Smooth muscle cell (in vitro differentiated cells): ENCODE data around the gene NCKAP5L. TPM values are rescaled to one million over a fixed set of nuclear protein-coding genes. Genes with fewer than 3 reads are reported as not detected.
A peak's percentile ranks its signal among the peaks of the same experiment; 100 is the strongest.

Experiments used
- DNase-seq: peaks from one replicate; lab custom pipeline; 2025; ENCODE audit not compliant: unreplicated experiment; lab: John Stamatoyannopoulos, UW
- H2AFZ ChIP-seq: fragments of 200-600 bp; sonication (generic); 2 replicates; pipeline ENCODE4 v1.6.0; 2016; ENCODE audit warnings: antibody characterized with exemption, low read depth, mild to moderate bottlenecking
- H3F3A ChIP-seq: fragments of 200-600 bp; sonication (generic); 2 replicates; pipeline ENCODE4 v1.6.0; 2017; ENCODE audit warnings: antibody characterized with exemption, low read depth
- H3K27ac ChIP-seq: fragments of 200-600 bp; sonication (generic); 2 replicates; pipeline ENCODE4 v1.5.1; 2016; ENCODE audit warnings: low read depth, mild to moderate bottlenecking
- H3K27me3 ChIP-seq: fragments of 200-600 bp; sonication (generic); 2 replicates; pipeline ENCODE4 v1.6.1; 2016; ENCODE audit warnings: low read depth, mild to moderate bottlenecking
- H3K36me3 ChIP-seq: fragments of 200-600 bp; sonication (generic); 2 replicates; pipeline ENCODE4 v1.5.1; 2016; ENCODE audit warnings: low read depth
- H3K4me1 ChIP-seq: fragments of 200-600 bp; sonication (generic); 2 replicates; pipeline ENCODE4 v1.5.1; 2016; ENCODE audit warnings: low read depth
- H3K4me2 ChIP-seq: fragments of 200-600 bp; sonication (generic); 2 replicates; pipeline ENCODE4 v1.6.0; 2016; ENCODE audit warnings: mild to moderate bottlenecking
- H3K4me3 ChIP-seq: fragments of 200-600 bp; sonication (generic); 2 replicates; pipeline ENCODE4 v1.5.1; 2016; ENCODE audit warnings: mild to moderate bottlenecking
- H3K79me2 ChIP-seq: fragments of 200-600 bp; sonication (generic); 2 replicates; pipeline ENCODE4 v1.6.0; 2016; ENCODE audit warnings: low read depth, mild to moderate bottlenecking
- H3K9ac ChIP-seq: fragments of 200-600 bp; sonication (generic); 2 replicates; pipeline ENCODE4 v1.6.0; 2016; ENCODE audit warnings: low read depth
- H3K9me3 ChIP-seq: fragments of 200-600 bp; sonication (generic); replicated peaks from 2 replicates; pipeline ENCODE4 v1.5.1; 2016; ENCODE audit warnings: low read depth
- H4K20me1 ChIP-seq: fragments of 200-600 bp; sonication (generic); 2 replicates; pipeline ENCODE4 v1.6.0; 2016; ENCODE audit warnings: low read depth
- CTCF ChIP-seq: fragments of 200-600 bp; sonication (generic); IDR thresholded peaks from 2 replicates; pipeline ENCODE4 v1.5.1; 2017; ENCODE audit warnings: borderline replicate concordance, mild to moderate bottlenecking, antibody characterized with exemption; ENCODE audit not compliant: insufficient read depth, poor library complexity, severe bottlenecking
- WGBS: methylation state at CpG from one replicate; pipeline ENCODE4 v1.1.7; 2016; ENCODE audit warnings: low lambda C conversion rate; 5-methylcytosine and 5-hydroxymethylcytosine counted together
- polyA plus RNA-seq: library from polyadenylated mRNA; unstranded; fragments of >200 nt; fragmentation: Nextera tagmentation; extraction: Ambion mirVana; gene quantifications from 2 replicates; pipeline ENCODE4 v1.2.1, GENCODE V29; 2016
- total RNA-seq: library from RNA; depleted of rRNA; stranded (reverse); fragments of >200 nt; gene quantifications from 2 replicates; pipeline ENCODE4 v1.2.3, GENCODE V29; 2014

The NCKAP5L gene
- total and polyA plus RNA-seq, 2 experiments from 2014 or later, result 24.1 to 29.4 TPM

- Histone ChIP-seq H3K27ac (peak overlapping the region; percentile 71), H3K9me3 (no peaks in the 10 kb centered on the region)
Measured at GRCh38 chr12:49868449-49868848, 40.2 kb upstream of the NCKAP5L start.

GRCh38 chr12:49867570-49868341 lies 39.5 kb upstream of the NCKAP5L start:
- no peak overlapping the region for H2AFZ ChIP-seq
- TF ChIP-seq CTCF, result no peak
- peak overlapping the region; percentile 71 for H3K27ac ChIP-seq
- no peaks in the 10 kb centered on the region for H3K79me2 ChIP-seq
- no peaks in the 10 kb centered on the region for H3K4me1 ChIP-seq
- H3K27me3 ChIP-seq, result no peaks in the 10 kb centered on the region
- DNase-seq, result peak; percentile 31
- H3K9ac ChIP-seq, result no peak overlapping the region
- H4K20me1 ChIP-seq, result no peaks in the 10 kb centered on the region
- H3K4me3 ChIP-seq, result no peak overlapping the region
- peak overlapping the region; percentile 38 for H3K4me2 ChIP-seq
- H3K36me3 ChIP-seq, result no peaks in the 10 kb centered on the region
- peaks cover 14% of the 10 kb centered on the region for H3F3A ChIP-seq
- WGBS, result 37% methylated on average over 10 of the region's 11 CpGs
- H3K9me3 ChIP-seq, result no peaks in the 10 kb centered on the region

More at GRCh38 chr12:49868449-49868848, 40.2 kb upstream of the NCKAP5L start:
- H3K36me3 ChIP-seq, result no peaks in the 10 kb centered on the region
- no peak overlapping the region for H3K9ac ChIP-seq
- H3K27me3 ChIP-seq, result no peaks in the 10 kb centered on the region
- peak overlapping the region; percentile 38 for H3K4me2 ChIP-seq
- no peak overlapping the region for H3K4me3 ChIP-seq
- no peaks in the 10 kb centered on the region for H3K4me1 ChIP-seq
- no peak for DNase-seq
- H4K20me1 ChIP-seq, result no peaks in the 10 kb centered on the region
- no peaks in the 10 kb centered on the region for H3K79me2 ChIP-seq
- no peak for TF ChIP-seq CTCF
- H3F3A ChIP-seq, result peaks cover 14% of the 10 kb centered on the region
- no peak overlapping the region for H2AFZ ChIP-seq
- WGBS, result 81% methylated on average over 16 of the region's 16 CpGs

GRCh38 chr12:49866859-49867569 lies 38.8 kb upstream of the NCKAP5L start:
- Histone ChIP-seq H3K4me3 (no peak overlapping the region), H3K9ac (no peak overlapping the region), H3K79me2 (no peaks in the 10 kb centered on the region), H2AFZ (no peak overlapping the region), H4K20me1 (no peaks in the 10 kb centered on the region), H3K27ac (no peak overlapping the region), H3K4me2 (peak overlapping the region; percentile 38), H3K27me3 (no peaks in the 10 kb centered on the region), H3K4me1 (no peaks in the 10 kb centered on the region), H3K9me3 (no peaks in the 10 kb centered on the region), H3K36me3 (no peaks in the 10 kb centered on the region), H3F3A (peaks cover 14% of the 10 kb centered on the region)
- TF ChIP-seq CTCF, result peak; percentile 96
- DNase-seq, result peak; percentile 53
- WGBS, result 41% methylated on average over 19 of the region's 19 CpGs
